Glutamatergic neuron (in vitro differentiated cells): ENCODE results near the gene MNX1. TPM values are rescaled to one million over a fixed set of nuclear protein-coding genes. Genes with fewer than 3 reads are reported as not detected.

Experiments used
- DNase-seq: peaks from one replicate; pipeline ENCODE4 v3.0.0; 2022
- H3K27ac Mint-ChIP-seq: one replicate; pipeline ENCODE4 v1.8.0; 2020; ENCODE audit warnings: mild to moderate bottlenecking, mixed read lengths, inconsistent platforms; ENCODE audit not compliant: unreplicated experiment
- H3K27me3 Mint-ChIP-seq: one replicate; pipeline ENCODE4 v1.8.0; 2020; ENCODE audit warnings: mild to moderate bottlenecking, moderate library complexity, mixed read lengths, inconsistent platforms; ENCODE audit not compliant: unreplicated experiment
- H3K36me3 Mint-ChIP-seq: one replicate; pipeline ENCODE4 v1.8.0; 2020; ENCODE audit warnings: mild to moderate bottlenecking, mixed read lengths, inconsistent platforms; ENCODE audit not compliant: unreplicated experiment
- H3K4me1 Mint-ChIP-seq: one replicate; pipeline ENCODE4 v1.8.0; 2020; ENCODE audit warnings: mild to moderate bottlenecking, low read depth, mixed read lengths, inconsistent platforms; ENCODE audit not compliant: unreplicated experiment
- H3K4me3 Mint-ChIP-seq: one replicate; pipeline ENCODE4 v1.8.0; 2020; ENCODE audit warnings: mild to moderate bottlenecking, mixed read lengths, inconsistent platforms; ENCODE audit not compliant: unreplicated experiment
- H3K9me3 Mint-ChIP-seq: one replicate; pipeline ENCODE4 v1.8.0; 2020; ENCODE audit warnings: mild to moderate bottlenecking, moderate library complexity, mixed read lengths, inconsistent platforms; ENCODE audit not compliant: unreplicated experiment
- total RNA-seq: library from RNA; stranded (reverse); fragmentation: NEBNext Ultra II Directional; extraction: Animal tissue kit (Norgen Biotek cat#: 25700); gene quantifications from one replicate; pipeline ENCODE4 v1.2.1, GENCODE V29; 2021; ENCODE audit not compliant: unreplicated experiment
- TF ChIP-seq, protein P1 (sequence below): fragments of 200-600 bp; sonication (generic); IDR thresholded peaks from one replicate; pipeline ENCODE4 v1.5.0; 2021; ENCODE audit not compliant: partially characterized antibody, unreplicated experiment

The MNX1 gene
- total RNA-seq, 1 donor from 2014 or later = 0.59 TPM

DNA sequence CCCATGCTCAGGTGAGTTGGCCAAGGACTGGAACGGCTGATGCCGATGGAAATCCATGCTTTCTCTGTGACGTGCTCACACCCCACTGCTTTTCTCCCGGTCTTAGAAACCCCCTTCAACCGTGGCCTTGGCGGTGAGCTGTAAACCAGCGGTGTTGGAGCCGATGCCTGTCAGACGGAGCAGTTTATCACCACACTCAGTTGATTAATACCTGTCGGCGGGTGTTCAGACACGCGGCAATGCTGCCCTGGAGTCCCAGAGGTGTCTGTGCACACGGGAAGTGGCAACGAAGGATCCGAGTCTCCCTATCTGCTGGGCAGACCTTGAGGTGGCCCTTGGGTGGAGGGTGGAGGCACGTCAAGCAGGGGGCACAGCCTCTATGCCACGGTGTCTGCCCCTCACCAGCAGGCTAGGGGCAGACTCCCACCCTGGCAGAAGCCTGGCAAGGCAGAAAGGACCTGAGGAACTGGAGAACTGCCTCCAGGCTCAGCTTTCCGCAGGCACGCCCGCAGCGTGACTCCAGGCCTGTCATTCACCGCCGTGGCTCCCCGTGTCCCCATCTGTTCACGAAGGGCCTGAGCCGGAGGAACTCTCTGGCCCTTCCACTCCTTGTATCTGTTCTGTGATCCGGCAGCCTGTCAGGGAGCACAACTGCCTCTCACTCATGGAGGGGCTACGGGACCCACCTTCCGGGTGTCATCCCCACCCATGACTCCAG, 34.6 kb upstream of the MNX1 start:
- Mint-ChIP-seq H3K27ac (no peak overlapping the region), H3K27me3 (peaks cover 9% of the 10 kb centered on the region), H3K4me1 (peaks cover 9% of the 10 kb centered on the region), H3K9me3 (peaks cover 13% of the 10 kb centered on the region), H3K36me3 (no peaks in the 10 kb centered on the region), H3K4me3 (no peak overlapping the region)
- TF ChIP-seq, protein P1, sequence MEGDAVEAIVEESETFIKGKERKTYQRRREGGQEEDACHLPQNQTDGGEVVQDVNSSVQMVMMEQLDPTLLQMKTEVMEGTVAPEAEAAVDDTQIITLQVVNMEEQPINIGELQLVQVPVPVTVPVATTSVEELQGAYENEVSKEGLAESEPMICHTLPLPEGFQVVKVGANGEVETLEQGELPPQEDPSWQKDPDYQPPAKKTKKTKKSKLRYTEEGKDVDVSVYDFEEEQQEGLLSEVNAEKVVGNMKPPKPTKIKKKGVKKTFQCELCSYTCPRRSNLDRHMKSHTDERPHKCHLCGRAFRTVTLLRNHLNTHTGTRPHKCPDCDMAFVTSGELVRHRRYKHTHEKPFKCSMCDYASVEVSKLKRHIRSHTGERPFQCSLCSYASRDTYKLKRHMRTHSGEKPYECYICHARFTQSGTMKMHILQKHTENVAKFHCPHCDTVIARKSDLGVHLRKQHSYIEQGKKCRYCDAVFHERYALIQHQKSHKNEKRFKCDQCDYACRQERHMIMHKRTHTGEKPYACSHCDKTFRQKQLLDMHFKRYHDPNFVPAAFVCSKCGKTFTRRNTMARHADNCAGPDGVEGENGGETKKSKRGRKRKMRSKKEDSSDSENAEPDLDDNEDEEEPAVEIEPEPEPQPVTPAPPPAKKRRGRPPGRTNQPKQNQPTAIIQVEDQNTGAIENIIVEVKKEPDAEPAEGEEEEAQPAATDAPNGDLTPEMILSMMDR = no peak
- no peak for DNase-seq

DNA sequence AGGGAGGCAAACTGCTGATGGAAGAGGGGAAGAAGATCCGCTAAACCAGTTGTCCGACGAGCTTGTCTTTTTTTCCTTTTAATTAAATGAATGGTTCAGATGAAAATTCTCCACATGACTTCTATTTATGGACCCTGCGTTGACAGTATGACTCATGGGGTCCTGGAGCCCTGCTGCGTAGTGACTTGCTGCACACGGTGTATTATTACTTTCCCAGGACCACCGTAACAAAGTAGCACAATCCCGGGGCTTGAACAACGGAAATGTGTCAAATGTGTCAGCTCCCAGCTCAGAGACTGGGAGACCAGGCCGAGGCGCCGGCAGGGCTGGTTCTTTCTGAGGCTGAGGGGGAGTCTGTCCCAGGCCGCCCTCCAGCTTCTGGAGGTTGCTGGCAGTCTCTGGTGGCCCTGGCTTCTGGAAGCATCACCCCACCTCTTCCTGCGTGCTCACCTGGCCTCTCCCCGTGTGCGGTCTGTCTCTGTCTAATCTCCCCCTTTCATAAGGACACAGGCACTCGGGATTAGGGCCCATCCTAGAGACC, 33.8 kb upstream of the MNX1 start:
- H3K9me3 Mint-ChIP-seq = peaks cover 13% of the 10 kb centered on the region
- no peak for DNase-seq
- no peaks in the 10 kb centered on the region for H3K36me3 Mint-ChIP-seq
- peaks cover 9% of the 10 kb centered on the region for H3K27me3 Mint-ChIP-seq
- TF ChIP-seq, protein P1 = no peak
- no peak overlapping the region for H3K27ac Mint-ChIP-seq
- H3K4me3 Mint-ChIP-seq = peak overlapping the region; percentile 42
- H3K4me1 Mint-ChIP-seq = peaks cover 9% of the 10 kb centered on the region

- H3K36me3 Mint-ChIP-seq = no peaks in the 10 kb centered on the region
- peaks cover 13% of the 10 kb centered on the region for H3K9me3 Mint-ChIP-seq
- TF ChIP-seq, protein P1 = no peak
- H3K4me3 Mint-ChIP-seq = no peak overlapping the region
- DNase-seq = no peak
- H3K27ac Mint-ChIP-seq = no peak overlapping the region
- H3K27me3 Mint-ChIP-seq = peaks cover 9% of the 10 kb centered on the region
- peaks cover 9% of the 10 kb centered on the region for H3K4me1 Mint-ChIP-seq
Observed at GRCh38 chr7:157043745-157044144, 33.3 kb upstream of the MNX1 start.

- DNase-seq = no peak
- TF ChIP-seq, protein P1 = no peak
- Mint-ChIP-seq H3K27ac (peak overlapping the region; percentile 64), H3K4me1 (peaks cover 9% of the 10 kb centered on the region), H3K9me3 (peaks cover 13% of the 10 kb centered on the region), H3K27me3 (peaks cover 9% of the 10 kb centered on the region), H3K36me3 (peaks cover 4% of the 10 kb centered on the region), H3K4me3 (no peak overlapping the region)
Observed at GRCh38 chr7:157041514-157042277, 31.2 kb upstream of the MNX1 start.
